ENCODE measurements around the gene NPC1. TPM values are rescaled to one million over a fixed set of nuclear protein-coding genes. Genes with fewer than 3 reads are reported as not detected.

Gene NPC1
- total RNA-seq, 2 donors from 2014 or later = 27.2 to 27.7 TPM

DNA sequence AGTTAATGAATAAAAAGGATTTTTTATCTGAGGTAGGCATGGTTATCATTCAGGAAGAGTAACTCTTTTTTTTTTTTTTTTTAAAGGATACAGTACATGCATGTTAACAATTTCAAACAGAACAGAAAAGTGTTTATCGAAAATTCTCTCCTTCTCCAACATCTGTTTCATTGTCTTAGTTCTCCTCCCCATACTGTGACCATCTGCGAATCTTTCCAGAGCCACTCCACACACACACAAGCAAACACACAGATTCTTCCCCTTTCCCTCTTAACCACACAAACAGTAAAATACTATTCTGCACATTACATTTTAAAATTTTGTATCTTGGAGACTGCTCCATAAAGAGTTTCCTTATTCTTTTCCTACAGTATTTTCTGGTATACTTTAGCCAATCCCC, 38.0 kb downstream of the NPC1 start:
- intact Hi-C loops (cut with DNase I) = no loop called here
- no peaks in the 10 kb centered on the region for H3K9me3 ChIP-seq
- no peak for ATAC-seq

DNA sequence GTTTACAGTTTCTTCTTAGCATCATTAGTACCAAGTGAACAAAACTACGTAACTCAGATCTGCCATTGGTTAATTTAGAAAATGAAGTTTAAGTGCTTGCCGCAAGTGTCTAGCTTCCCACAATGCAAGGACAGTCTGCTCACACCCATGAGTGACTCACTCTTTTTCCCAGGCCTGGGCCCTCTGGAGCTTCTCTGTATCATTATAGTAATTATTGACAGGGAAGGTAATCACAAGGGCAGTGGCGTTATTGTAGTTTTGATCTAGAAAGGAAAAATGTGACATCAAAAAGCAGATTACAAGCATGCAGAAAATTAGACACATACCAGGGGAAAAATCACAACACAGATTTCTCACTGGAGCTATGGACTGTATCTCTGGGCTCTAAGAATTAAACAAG, 38.5 kb downstream of the NPC1 start:
- no peak overlapping the region for H3K27ac ChIP-seq
- no peak overlapping the region for H3K4me3 ChIP-seq
- TF ChIP-seq, protein P1, sequence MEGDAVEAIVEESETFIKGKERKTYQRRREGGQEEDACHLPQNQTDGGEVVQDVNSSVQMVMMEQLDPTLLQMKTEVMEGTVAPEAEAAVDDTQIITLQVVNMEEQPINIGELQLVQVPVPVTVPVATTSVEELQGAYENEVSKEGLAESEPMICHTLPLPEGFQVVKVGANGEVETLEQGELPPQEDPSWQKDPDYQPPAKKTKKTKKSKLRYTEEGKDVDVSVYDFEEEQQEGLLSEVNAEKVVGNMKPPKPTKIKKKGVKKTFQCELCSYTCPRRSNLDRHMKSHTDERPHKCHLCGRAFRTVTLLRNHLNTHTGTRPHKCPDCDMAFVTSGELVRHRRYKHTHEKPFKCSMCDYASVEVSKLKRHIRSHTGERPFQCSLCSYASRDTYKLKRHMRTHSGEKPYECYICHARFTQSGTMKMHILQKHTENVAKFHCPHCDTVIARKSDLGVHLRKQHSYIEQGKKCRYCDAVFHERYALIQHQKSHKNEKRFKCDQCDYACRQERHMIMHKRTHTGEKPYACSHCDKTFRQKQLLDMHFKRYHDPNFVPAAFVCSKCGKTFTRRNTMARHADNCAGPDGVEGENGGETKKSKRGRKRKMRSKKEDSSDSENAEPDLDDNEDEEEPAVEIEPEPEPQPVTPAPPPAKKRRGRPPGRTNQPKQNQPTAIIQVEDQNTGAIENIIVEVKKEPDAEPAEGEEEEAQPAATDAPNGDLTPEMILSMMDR (IDR thresholded peaks at IDR 0.05) = no peak
- TF ChIP-seq POLR2A (IDR thresholded peaks at IDR 0.05) = no peak
- peaks cover 0 to 5% of the 10 kb centered on the region in 2 donors for H3K36me3 ChIP-seq (replicated peaks in 1 of 2; ENCODE audit: insufficient read depth in 1 of 2, low read depth in 2 of 2)
- H3K4me1 ChIP-seq = no peaks in the 10 kb centered on the region
- WGBS, 2 donors = 42 to 71% methylated on average over 3 of the region's 3 CpGs
- no peak for DNase-seq
- H3K9me3 ChIP-seq = no peaks in the 10 kb centered on the region
- no peaks in the 10 kb centered on the region for H3K27me3 ChIP-seq
- no peak for ATAC-seq
- intact Hi-C loops (cut with DNase I) = no loop called here

More for the DNA sequence above, 38.0 kb downstream of the NPC1 start:
- Histone ChIP-seq H3K27ac (no peak overlapping the region), H3K27me3 (no peaks in the 10 kb centered on the region), H3K4me1 (no peaks in the 10 kb centered on the region), H3K4me3 (no peak overlapping the region), H3K36me3 (replicated peaks in 1 of 2; ENCODE audit: insufficient read depth in 1 of 2, low read depth in 2 of 2) (peaks cover 0 to 5% of the 10 kb centered on the region in 2 donors)
- no peak for DNase-seq
- 77 to 83% methylated on average over 2 of the region's 2 CpGs for WGBS, 2 donors
- TF ChIP-seq POLR2A (IDR thresholded peaks at IDR 0.05) = no peak
- TF ChIP-seq, protein P1 (IDR thresholded peaks at IDR 0.05) = no peak

DNA sequence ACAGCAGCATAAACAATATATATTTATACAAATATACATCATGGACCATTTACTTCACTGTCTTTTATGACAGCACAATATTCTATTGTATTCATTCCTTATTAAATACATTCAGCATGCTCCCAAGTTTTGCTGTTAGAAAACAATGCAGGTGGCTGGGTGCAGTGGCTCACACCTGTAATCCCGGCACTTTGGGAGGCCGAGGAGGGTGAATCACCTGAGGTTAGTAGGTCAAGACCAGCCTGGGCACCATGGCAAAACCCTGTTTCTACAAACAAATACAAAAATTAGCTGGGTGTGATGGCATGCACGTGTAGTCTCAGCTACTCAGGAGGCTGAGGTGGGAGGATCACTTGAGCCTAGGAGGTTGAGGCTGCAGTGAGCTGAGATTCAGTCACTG, 39.0 kb downstream of the NPC1 start:
- DNase-seq = no peak
- no peak for ATAC-seq
- Histone ChIP-seq H3K27me3 (no peaks in the 10 kb centered on the region), H3K4me1 (no peaks in the 10 kb centered on the region), H3K36me3 (replicated peaks in 1 of 2; ENCODE audit: insufficient read depth in 1 of 2, low read depth in 2 of 2) (peaks cover 0 to 7% of the 10 kb centered on the region in 2 donors), H3K4me3 (no peak overlapping the region), H3K27ac (no peak overlapping the region), H3K9me3 (no peaks in the 10 kb centered on the region)
- TF ChIP-seq, protein P1 (IDR thresholded peaks at IDR 0.05) = no peak
- TF ChIP-seq POLR2A (IDR thresholded peaks at IDR 0.05) = no peak
- intact Hi-C loops (cut with DNase I) = no loop called here
- WGBS, 2 donors = 82 to 89% methylated on average over 3 of the region's 3 CpGs

DNA sequence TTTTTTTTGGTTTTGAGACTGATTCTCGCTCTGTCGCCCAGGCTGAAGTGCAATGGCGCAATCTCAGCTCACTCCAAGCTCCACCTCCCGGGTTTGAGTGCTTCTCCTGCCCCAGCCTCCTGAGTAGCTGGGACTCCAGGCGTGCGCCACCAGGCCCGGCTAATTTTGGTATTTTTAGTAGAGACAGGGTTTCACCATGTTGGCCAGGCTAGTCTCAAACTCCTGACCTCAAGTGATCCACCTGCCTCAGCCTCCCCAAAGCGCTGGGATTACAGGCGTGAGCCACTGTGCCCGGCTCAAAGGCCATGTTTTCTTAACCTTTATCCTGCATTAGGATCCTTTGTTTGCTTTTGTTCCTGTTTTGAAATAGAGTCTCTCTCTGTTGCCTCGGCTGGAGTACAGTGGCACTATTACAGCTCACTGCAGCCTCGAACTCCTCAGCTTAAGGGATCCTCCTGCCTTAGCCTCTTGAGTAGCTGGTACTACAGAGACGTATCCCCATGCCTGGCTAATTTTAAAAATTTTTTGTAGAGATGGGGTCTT, 41.0 kb downstream of the NPC1 start:
- Histone ChIP-seq H3K4me1 (no peaks in the 10 kb centered on the region), H3K36me3 (replicated peaks in 1 of 2; ENCODE audit: insufficient read depth in 1 of 2, low read depth in 2 of 2) (peaks cover 0 to 18% of the 10 kb centered on the region in 2 donors), H3K27ac (no peak overlapping the region), H3K4me3 (no peak overlapping the region), H3K9me3 (no peaks in the 10 kb centered on the region), H3K27me3 (no peaks in the 10 kb centered on the region)
- 78 to 91% methylated on average over 13 of the region's 13 CpGs for WGBS, 2 donors
- ATAC-seq = no peak
- no peak for DNase-seq
- intact Hi-C loops (cut with DNase I) = no loop called here
- TF ChIP-seq POLR2A (IDR thresholded peaks at IDR 0.05) = no peak
- TF ChIP-seq, protein P1 (IDR thresholded peaks at IDR 0.05) = no peak

DNA sequence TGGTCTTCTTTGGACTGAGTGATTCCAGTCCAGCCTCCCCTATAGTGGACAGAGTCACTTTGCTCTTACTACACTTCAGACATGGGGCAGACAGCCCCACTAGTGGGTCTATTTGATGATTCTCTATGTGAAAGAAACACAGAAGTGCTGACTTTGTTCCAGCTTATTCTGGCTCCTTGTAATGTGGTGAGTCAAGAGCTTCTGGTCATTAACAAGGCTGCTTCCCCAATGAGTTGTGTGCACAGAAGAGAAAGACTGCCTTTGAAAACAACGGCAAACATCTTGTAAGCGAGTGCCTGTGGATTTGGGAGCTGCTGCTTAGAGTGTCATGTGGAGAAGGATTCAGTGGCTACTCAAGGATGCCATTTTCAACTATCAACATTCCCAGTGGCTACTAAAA, 43.8 kb downstream of the NPC1 start:
- H3K36me3 ChIP-seq (replicated peaks in 1 of 2; ENCODE audit: insufficient read depth in 1 of 2, low read depth in 2 of 2) = peaks cover 10 to 40% of the 10 kb centered on the region in 2 donors
- H3K27me3 ChIP-seq = no peaks in the 10 kb centered on the region
- intact Hi-C loops (cut with DNase I) = no loop called here
- DNase-seq (no peak), ATAC-seq (no peak)
- no peak overlapping the region for H3K4me3 ChIP-seq
- TF ChIP-seq, protein P1 (IDR thresholded peaks at IDR 0.05) = no peak
- TF ChIP-seq POLR2A (IDR thresholded peaks at IDR 0.05) = no peak
- H3K9me3 ChIP-seq = no peaks in the 10 kb centered on the region
- H3K27ac ChIP-seq = no peak overlapping the region
- 97 to 100% methylated on average over 2 of the region's 2 CpGs for WGBS, 2 donors
- no peaks in the 10 kb centered on the region for H3K4me1 ChIP-seq

Data from body of pancreas (tissue), 4 donors.